GM08714 (cell line): ENCODE results near the gene PPARD.
"Not testable (repeated sequence)": the region's sequence is repeated elsewhere in the genome, so short reads cannot be mapped to it uniquely, and the experiment has no call there.

Source experiments
- H3K4me3 ChIP-seq: fragments of 200-500 bp; sonication (Bioruptor generic); 2 replicates; pipeline ENCODE4 v1.5.1; 2014; ENCODE audit warnings: mild to moderate bottlenecking, low read length, inconsistent platforms
- ZNF274 ChIP-seq: IDR thresholded peaks from 2 replicates; pipeline ENCODE4 v1.6.1; 2012; ENCODE audit warnings: mild to moderate bottlenecking, low read depth, low read length

Gene PPARD

GRCh38 chr6:35305117-35305516, 37.2 kb upstream of the PPARD start:
- no peak overlapping the region for H3K4me3 ChIP-seq
- no peak for TF ChIP-seq ZNF274

- not testable (repeated sequence) for H3K4me3 ChIP-seq
These were observed 35.2 kb upstream of the PPARD start for GRCh38 chr6:35307138-35307537.

- H3K4me3 ChIP-seq, result not testable (repeated sequence)
These were observed 33.8 kb upstream of the PPARD start for GRCh38 chr6:35308543-35308942.

DNA sequence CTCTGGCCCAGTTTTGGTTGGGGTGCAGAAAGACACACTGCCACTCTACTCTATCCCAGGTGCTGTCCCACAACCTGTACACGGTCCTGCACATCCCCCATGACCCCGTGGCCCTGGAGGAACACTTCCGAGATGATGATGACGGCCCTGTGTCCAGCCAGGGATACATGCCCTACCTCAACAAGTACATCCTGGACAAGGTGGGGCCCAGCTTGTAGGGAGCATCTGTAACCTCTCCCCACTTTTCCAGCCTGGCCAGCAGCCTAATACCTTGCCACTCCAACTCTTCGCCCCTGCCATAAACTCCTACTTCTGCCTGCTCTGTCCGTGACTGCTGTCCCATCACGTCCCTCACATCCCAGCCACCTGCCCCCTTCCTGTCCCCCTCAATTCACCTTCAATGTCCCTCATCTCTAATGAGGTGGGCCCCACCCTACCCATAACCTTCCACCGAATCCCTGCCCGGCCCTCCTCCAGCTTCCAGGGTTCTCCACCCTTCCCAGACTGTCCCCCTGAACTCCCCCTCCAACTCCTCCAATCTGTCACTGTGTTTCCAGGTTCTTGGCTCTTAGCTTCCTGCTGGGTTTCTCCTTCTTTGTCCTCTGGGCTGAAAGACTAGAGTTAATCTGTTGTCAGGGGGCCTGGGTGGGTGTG, 32.6 kb upstream of the PPARD start:
- H3K4me3 ChIP-seq, result no peak overlapping the region
- no peak for TF ChIP-seq ZNF274

GRCh38 chr6:35310265-35310831, 32.0 kb upstream of the PPARD start:
- H3K4me3 ChIP-seq, result no peak overlapping the region
- no peak for TF ChIP-seq ZNF274

DNA sequence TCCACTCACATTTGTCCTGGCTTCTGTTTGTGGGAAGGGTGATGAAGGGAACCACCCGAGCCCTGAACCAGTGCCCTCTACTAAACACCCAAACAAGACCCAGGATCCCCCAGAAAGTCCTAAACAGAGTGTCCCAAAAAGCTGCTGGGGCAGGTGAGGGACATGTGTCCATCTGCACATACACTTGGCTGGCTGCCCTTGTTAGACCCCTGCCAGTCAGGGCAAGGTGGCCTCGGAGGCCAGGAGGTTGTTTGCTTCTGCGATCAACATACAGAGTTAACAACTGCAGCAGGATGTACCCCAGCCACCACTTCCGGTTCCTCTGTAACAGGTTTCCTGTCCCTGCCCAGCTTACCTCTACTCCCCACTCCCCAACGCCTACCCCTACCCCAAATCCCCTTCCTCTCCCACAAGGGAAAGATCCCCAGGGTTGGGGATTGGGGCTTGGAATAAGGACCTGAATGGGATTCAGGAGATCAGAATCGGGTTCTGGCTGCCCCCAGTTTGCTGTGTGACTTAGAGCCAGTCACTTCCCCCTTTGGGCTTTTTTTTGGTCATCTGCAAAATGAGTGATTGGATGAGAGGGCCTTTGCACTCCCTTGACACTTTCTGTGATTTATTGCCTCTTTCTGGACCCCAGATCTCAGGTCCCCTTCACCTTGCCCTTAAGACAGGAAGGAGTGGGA, 30.8 kb upstream of the PPARD start:
- no peak for TF ChIP-seq ZNF274
- no peak overlapping the region; the same call in 1 of the 2 replicates for H3K4me3 ChIP-seq

- TF ChIP-seq ZNF274, result no peak
- H3K4me3 ChIP-seq, result no peak overlapping the region
These were observed 30.1 kb upstream of the PPARD start for GRCh38 chr6:35312076-35312800.

DNA sequence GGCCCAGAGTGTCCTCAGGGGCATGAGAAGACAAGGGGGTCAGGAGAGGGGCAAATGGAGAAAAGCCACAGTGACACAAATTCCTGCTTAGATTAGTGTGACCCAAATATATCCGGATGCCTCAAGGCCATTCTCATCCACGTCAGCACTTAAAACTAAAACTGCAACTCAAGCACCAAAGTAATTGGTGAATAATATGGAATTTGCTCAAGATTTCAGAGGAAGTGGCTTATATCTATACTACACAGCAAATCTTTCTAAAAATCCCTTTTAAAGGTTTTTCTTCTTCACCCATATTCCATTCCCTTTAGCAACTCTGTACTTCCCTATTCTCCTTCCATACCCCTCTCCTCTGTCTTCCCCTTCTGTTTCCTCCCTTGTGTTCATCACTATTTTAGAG, 29.6 kb upstream of the PPARD start:
- TF ChIP-seq ZNF274, result no peak
- H3K4me3 ChIP-seq, result no peak overlapping the region

GRCh38 chr6:35317483-35318195, 24.7 kb upstream of the PPARD start:
- no peak for TF ChIP-seq ZNF274
- H3K4me3 ChIP-seq, result no peak overlapping the region

- H3K4me3 ChIP-seq, result peak overlapping the region; percentile 23; the same call in 1 of the 2 replicates
- no peak for TF ChIP-seq ZNF274
These were observed 23.9 kb upstream of the PPARD start for GRCh38 chr6:35318196-35319171.

DNA sequence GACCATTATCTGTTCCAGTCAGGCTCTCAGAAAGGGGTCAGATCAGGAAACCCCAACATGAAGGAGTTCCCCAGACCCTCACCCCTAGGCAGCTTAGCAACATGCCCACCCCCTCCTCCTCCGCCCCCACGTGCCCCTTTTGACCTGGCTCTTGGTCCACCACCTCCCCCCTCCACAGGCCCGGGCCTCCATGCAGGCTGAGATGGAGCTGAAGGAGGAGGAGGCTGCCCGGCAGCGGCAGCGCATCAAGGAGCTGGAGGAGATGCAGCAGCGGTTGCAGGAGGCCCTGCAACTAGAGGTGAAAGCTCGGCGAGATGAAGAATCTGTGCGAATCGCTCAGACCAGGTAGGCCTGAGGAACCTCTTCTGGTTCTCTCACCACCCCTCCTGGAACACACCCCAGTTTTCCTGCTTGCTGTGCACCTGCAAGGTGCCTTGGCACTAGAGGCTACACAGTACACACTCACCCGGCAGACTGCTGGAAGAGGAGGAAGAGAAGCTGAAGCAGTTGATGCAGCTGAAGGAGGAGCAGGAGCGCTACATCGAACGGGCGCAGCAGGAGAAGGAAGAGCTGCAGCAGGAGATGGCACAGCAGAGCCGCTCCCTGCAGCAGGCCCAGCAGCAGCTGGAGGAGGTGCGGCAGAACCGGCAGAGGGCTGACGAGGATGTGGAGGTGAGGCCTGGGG, 22.9 kb upstream of the PPARD start:
- TF ChIP-seq ZNF274, result no peak
- no peak overlapping the region for H3K4me3 ChIP-seq

GRCh38 chr6:35320031-35320410, 22.3 kb upstream of the PPARD start:
- H3K4me3 ChIP-seq, result no peak overlapping the region
- no peak for TF ChIP-seq ZNF274

- no peak for TF ChIP-seq ZNF274
- H3K4me3 ChIP-seq, result no peak overlapping the region
These were observed 21.3 kb upstream of the PPARD start for GRCh38 chr6:35321091-35321490.
